ENCODE data around the gene MAF.

DNA sequence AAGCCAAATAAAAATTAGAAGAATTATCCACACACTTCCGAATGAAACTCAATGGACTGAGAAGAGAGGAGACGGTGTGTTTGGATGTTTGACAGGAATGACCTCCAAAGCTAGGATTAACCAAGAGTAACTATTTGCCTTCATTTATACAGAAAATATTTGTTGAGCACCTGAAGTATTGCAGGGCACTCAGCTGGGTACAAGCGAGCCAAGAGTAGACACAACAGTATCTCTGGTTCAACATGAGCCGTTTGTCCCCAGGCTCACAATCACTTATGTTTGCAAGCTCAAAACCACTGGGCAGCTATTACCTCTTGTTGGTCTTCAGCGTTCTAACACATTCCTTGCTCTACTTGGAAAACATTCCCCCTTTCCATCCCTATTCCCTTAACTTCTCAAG is 38.8 kb downstream of the MAF start:
- TF ChIP-seq YY1 (IDR thresholded peaks at IDR 0.05; ENCODE audit: low read depth) (no peak), FOXM1 (IDR thresholded peaks at IDR 0.05; ENCODE audit: borderline replicate concordance, low read depth) (no peak), TEAD4 (IDR thresholded peaks at IDR 0.05) (no peak), EGR1 (IDR thresholded peaks at IDR 0.05) (no peak), NFIC (IDR thresholded peaks at IDR 0.05) (no peak), ZBTB7A (IDR thresholded peaks at IDR 0.05; ENCODE audit: low read depth) (no peak), CEBPB (IDR thresholded peaks at IDR 0.05) (no peak)
- TF ChIP-seq, protein P1, sequence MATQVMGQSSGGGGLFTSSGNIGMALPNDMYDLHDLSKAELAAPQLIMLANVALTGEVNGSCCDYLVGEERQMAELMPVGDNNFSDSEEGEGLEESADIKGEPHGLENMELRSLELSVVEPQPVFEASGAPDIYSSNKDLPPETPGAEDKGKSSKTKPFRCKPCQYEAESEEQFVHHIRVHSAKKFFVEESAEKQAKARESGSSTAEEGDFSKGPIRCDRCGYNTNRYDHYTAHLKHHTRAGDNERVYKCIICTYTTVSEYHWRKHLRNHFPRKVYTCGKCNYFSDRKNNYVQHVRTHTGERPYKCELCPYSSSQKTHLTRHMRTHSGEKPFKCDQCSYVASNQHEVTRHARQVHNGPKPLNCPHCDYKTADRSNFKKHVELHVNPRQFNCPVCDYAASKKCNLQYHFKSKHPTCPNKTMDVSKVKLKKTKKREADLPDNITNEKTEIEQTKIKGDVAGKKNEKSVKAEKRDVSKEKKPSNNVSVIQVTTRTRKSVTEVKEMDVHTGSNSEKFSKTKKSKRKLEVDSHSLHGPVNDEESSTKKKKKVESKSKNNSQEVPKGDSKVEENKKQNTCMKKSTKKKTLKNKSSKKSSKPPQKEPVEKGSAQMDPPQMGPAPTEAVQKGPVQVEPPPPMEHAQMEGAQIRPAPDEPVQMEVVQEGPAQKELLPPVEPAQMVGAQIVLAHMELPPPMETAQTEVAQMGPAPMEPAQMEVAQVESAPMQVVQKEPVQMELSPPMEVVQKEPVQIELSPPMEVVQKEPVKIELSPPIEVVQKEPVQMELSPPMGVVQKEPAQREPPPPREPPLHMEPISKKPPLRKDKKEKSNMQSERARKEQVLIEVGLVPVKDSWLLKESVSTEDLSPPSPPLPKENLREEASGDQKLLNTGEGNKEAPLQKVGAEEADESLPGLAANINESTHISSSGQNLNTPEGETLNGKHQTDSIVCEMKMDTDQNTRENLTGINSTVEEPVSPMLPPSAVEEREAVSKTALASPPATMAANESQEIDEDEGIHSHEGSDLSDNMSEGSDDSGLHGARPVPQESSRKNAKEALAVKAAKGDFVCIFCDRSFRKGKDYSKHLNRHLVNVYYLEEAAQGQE (IDR thresholded peaks at IDR 0.05; ENCODE audit: low read depth): no peak
- TF ChIP-seq, protein P2, sequence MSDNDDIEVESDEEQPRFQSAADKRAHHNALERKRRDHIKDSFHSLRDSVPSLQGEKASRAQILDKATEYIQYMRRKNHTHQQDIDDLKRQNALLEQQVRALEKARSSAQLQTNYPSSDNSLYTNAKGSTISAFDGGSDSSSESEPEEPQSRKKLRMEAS (IDR thresholded peaks at IDR 0.05): no peak

Measured in Ishikawa (cell line).